ENCODE results near the gene TMEM145.

- TF ChIP-seq CSDC2 (CRISPR knock-in tag; IDR thresholded peaks at IDR 0.05) (no peak), TCF4 (CRISPR knock-in tag; IDR thresholded peaks at IDR 0.05; ENCODE audit: borderline replicate concordance) (no peak), PATZ1 (CRISPR knock-in tag; IDR thresholded peaks at IDR 0.05; ENCODE audit: borderline replicate concordance) (no peak), CREB5 (CRISPR knock-in tag; IDR thresholded peaks at IDR 0.05; ENCODE audit: low read depth) (no peak), CSRNP3 (CRISPR knock-in tag; IDR thresholded peaks at IDR 0.05) (no peak), SNAI2 (CRISPR knock-in tag; IDR thresholded peaks at IDR 0.05) (no peak), RARB (CRISPR knock-in tag; IDR thresholded peaks at IDR 0.05) (no peak), TSHZ2 (CRISPR knock-in tag; IDR thresholded peaks at IDR 0.05) (no peak), ESRRG (CRISPR knock-in tag; IDR thresholded peaks at IDR 0.05) (no peak), ZFP3 (CRISPR knock-in tag; IDR thresholded peaks at IDR 0.05) (no peak), ZNF565 (CRISPR knock-in tag; conservative IDR thresholded peaks at IDR 0.05; ENCODE audit: low read depth) (no peak), ARNTL (CRISPR knock-in tag; IDR thresholded peaks at IDR 0.05; ENCODE audit: borderline replicate concordance, low read depth) (no peak)
These were observed 25.9 kb upstream of the TMEM145 start for GRCh38 chr19:42287017-42287826.
